ENCODE measurements around the gene CDC42BPB.

CDC42BPB gene

GRCh38 chr14:103057372-103058163 lies at the start of gene CDC42BPB:
Gene CDC42BPB, minus strand, starts transcription at chr14:103057549. Its CDS starts 376 bp downstream, at chr14:103057173.
- no peak for DNase-seq

- DNase-seq: no peak
Observed at GRCh38 chr14:103105580-103106150, 48.3 kb upstream of the CDC42BPB start.

- peak; percentile 29 for DNase-seq
Observed at GRCh38 chr14:103104654-103105452, 47.5 kb upstream of the CDC42BPB start.

- DNase-seq: no peak
Observed at GRCh38 chr14:103104389-103104653, 47.0 kb upstream of the CDC42BPB start.

GRCh38 chr14:103103461-103104388 lies 46.4 kb upstream of the CDC42BPB start:
- DNase-seq: no peak

GRCh38 chr14:103102689-103103260 lies 45.4 kb upstream of the CDC42BPB start:
- no peak for DNase-seq

GRCh38 chr14:103101963-103102688 lies 44.8 kb upstream of the CDC42BPB start:
- DNase-seq: no peak

GRCh38 chr14:103101257-103101962 lies 44.1 kb upstream of the CDC42BPB start:
- DNase-seq: no peak

GRCh38 chr14:103100281-103101121 lies 43.2 kb upstream of the CDC42BPB start:
- no peak for DNase-seq

- no peak for DNase-seq
Observed at GRCh38 chr14:103099733-103100280, 42.5 kb upstream of the CDC42BPB start.

GRCh38 chr14:103099081-103099732 lies 41.9 kb upstream of the CDC42BPB start:
- DNase-seq: no peak

GRCh38 chr14:103097994-103098957 lies 40.9 kb upstream of the CDC42BPB start:
- no peak for DNase-seq

GRCh38 chr14:103097244-103097993 lies 40.1 kb upstream of the CDC42BPB start:
- DNase-seq: no peak

GRCh38 chr14:103096387-103096786 lies 39.0 kb upstream of the CDC42BPB start:
- no peak for DNase-seq

GRCh38 chr14:103095210-103095778 lies 37.9 kb upstream of the CDC42BPB start:
- DNase-seq: no peak

GRCh38 chr14:103094406-103095209 lies 37.3 kb upstream of the CDC42BPB start, which contains the start of gene EXOC3L4:
Gene EXOC3L4, plus strand, starts transcription at chr14:103094725. Its CDS starts 5,495 bp downstream, at chr14:103100220.
- DNase-seq: no peak
